Endothelial cell of umbilical vein (primary cell): ENCODE data around the gene NEDD4L. TPM values are rescaled to one million over a fixed set of nuclear protein-coding genes. Genes with fewer than 3 reads are reported as not detected.
A peak's percentile ranks its signal among the peaks of the same experiment; 100 is the strongest.

ENCODE experiments used
- BruUV-seq: library from RNA; stranded (reverse); fragments of 400-500 nt; replicated peaks from 2 replicates; lab custom pipeline; 2021; lab: Mats Ljungman, UMichigan
- CTCF ChIA-PET: fragments of 300-600, 350-600 bp; sonication (Branson Sonifier 250); formaldehyde crosslinking; loops from one replicate; lab custom pipeline; 2021; ENCODE audit warnings: antibody characterized with exemption, inconsistent platforms; lab: Charles Lee
- POLR2A ChIA-PET: fragments of 300-600, 350-600 bp; sonication (Branson Sonifier 250); formaldehyde crosslinking; loops from one replicate; lab custom pipeline; 2021; ENCODE audit warnings: antibody characterized with exemption, inconsistent platforms; lab: Charles Lee
- DNase-seq: peaks from one replicate; pipeline ENCODE4 v3.0.0-alpha.2; 2011; ENCODE audit warnings: low read depth, low spot score
- FAIRE-seq: peaks from 2 replicates; lab custom pipeline; 2011; peaks lifted over from hg19 to GRCh38; lab: Jason Lieb, UNC
- H2AFZ ChIP-seq: 2 replicates; pipeline ENCODE4 v1.6.0; 2012; ENCODE audit warnings: low read depth, low read length, control low read depth, inconsistent platforms
- H3K27ac ChIP-seq: 2 replicates; pipeline ENCODE4 v1.5.1; 2011; ENCODE audit warnings: low read depth, mild to moderate bottlenecking, control low read depth, low read length, moderate library complexity; ENCODE audit not compliant: insufficient read depth
- H3K27me3 ChIP-seq, 2 experiments: 2 replicates each; pipeline versions ENCODE4 v1.6.0 to v1.6.1; 2011; ENCODE audit warnings: low read length in 2 of 2, mixed read lengths in 1 of 2; ENCODE audit not compliant: control insufficient read depth in 2 of 2, insufficient read depth in 2 of 2
- H3K36me3 ChIP-seq, 2 experiments: 2 replicates in 1 of 2; 3 replicates in 1 of 2; pipeline ENCODE4 v1.5.1; 2011; ENCODE audit warnings: low read length in 2 of 2, mild to moderate bottlenecking in 1 of 2, moderate library complexity in 1 of 2; ENCODE audit not compliant: control insufficient read depth in 2 of 2, insufficient read depth in 2 of 2; ENCODE audit errors: extremely low read depth in 1 of 2
- H3K4me1 ChIP-seq: 3 replicates; pipeline ENCODE4 v1.5.1; 2011; ENCODE audit warnings: mild to moderate bottlenecking, low read length; ENCODE audit not compliant: control insufficient read depth, insufficient read depth; ENCODE audit errors: extremely low read depth
- H3K4me2 ChIP-seq: 2 replicates; pipeline ENCODE4 v1.6.1; 2011; ENCODE audit warnings: low read length, control low read depth, mixed read lengths; ENCODE audit not compliant: insufficient read depth
- H3K4me3 ChIP-seq, 3 experiments: fragments of 200-600 bp in 1 of 3; sonication (generic), shearing (Covaris generic) in 1 of 3; replicated peaks in 1 of 3; 2 replicates each; pipeline ENCODE4 v1.5.1; 2011 to 2016; ENCODE audit warnings: control low read depth in 3 of 3, low read length in 3 of 3, mild to moderate bottlenecking in 2 of 3, inconsistent platforms in 1 of 3, low read depth in 1 of 3, moderate library complexity in 1 of 3; ENCODE audit not compliant: insufficient read depth in 1 of 3
- H3K79me2 ChIP-seq: 2 replicates; pipeline ENCODE4 v1.6.0; 2012; ENCODE audit warnings: low read length, inconsistent platforms; ENCODE audit not compliant: control insufficient read depth, insufficient read depth
- H3K9ac ChIP-seq: replicated peaks from 2 replicates; pipeline ENCODE3; 2011; ENCODE audit warnings: low read length, control low read depth; ENCODE audit not compliant: insufficient read depth; ENCODE audit errors: extremely low read depth
- H3K9me1 ChIP-seq: replicated peaks from 3 replicates; pipeline ENCODE4 v1.6.0; 2011; ENCODE audit warnings: mild to moderate bottlenecking, low read length; ENCODE audit not compliant: control insufficient read depth, insufficient read depth; ENCODE audit errors: extremely low read depth
- H3K9me3 ChIP-seq: replicated peaks from 2 replicates; pipeline ENCODE4 v1.5.1; 2012; ENCODE audit warnings: low read length, inconsistent platforms; ENCODE audit not compliant: control insufficient read depth, insufficient read depth
- H4K20me1 ChIP-seq: replicated peaks from 2 replicates; pipeline ENCODE3; 2011; ENCODE audit warnings: mild to moderate bottlenecking, low read length; ENCODE audit not compliant: control insufficient read depth, insufficient read depth; ENCODE audit errors: extremely low read depth
- CTCF ChIP-seq, 2 donors: IDR thresholded peaks; 1 replicate in 1 of 2; 2 replicates in 1 of 2; pipeline ENCODE4 v1.5.1; 2011; ENCODE audit warnings: low read length in 2 of 2, mild to moderate bottlenecking in 2 of 2, moderate library complexity in 2 of 2, control low read depth in 1 of 2, inconsistent platforms in 1 of 2, low read depth in 1 of 2; ENCODE audit not compliant: insufficient read depth in 1 of 2; ENCODE audit errors: extremely low read depth in 1 of 2
- EZH2 ChIP-seq: IDR thresholded peaks from 2 replicates; pipeline ENCODE4 v1.6.1; 2012; ENCODE audit warnings: borderline replicate concordance, low read depth, mild to moderate bottlenecking, moderate library complexity, low read length, inconsistent platforms; ENCODE audit not compliant: severe bottlenecking
- FOS ChIP-seq: IDR thresholded peaks from 2 replicates; pipeline ENCODE4 v1.6.1; 2011; ENCODE audit warnings: mild to moderate bottlenecking, low read length, moderate library complexity, borderline replicate concordance; ENCODE audit not compliant: insufficient read depth
- GATA2 ChIP-seq: IDR thresholded peaks from 2 replicates; pipeline ENCODE4 v1.7.0; 2011; ENCODE audit warnings: low read depth, mild to moderate bottlenecking, moderate library complexity, mixed read lengths, low read length; ENCODE audit not compliant: insufficient read length, insufficient read depth
- JUN ChIP-seq: IDR thresholded peaks from 2 replicates; pipeline ENCODE4 v1.6.1; 2011; ENCODE audit warnings: borderline replicate concordance, low read depth; ENCODE audit not compliant: insufficient read length, insufficient read depth
- MAX ChIP-seq: IDR thresholded peaks from 2 replicates; pipeline ENCODE4 v1.6.1; 2011; ENCODE audit not compliant: insufficient read depth, insufficient read length
- MYC ChIP-seq: IDR thresholded peaks from one replicate; pipeline ENCODE4 v1.6.1; 2011; ENCODE audit warnings: mild to moderate bottlenecking, low read depth, low read length
- POLR2A ChIP-seq: IDR thresholded peaks from 2 replicates; pipeline ENCODE4 v1.6.1; 2012; ENCODE audit warnings: low read depth, mild to moderate bottlenecking, control low read depth, low read length
- dilution Hi-C: fragments of 300-500 bp; cut with MboI; formaldehyde crosslinking; loops from one replicate; pipeline ENCODE4 v1.15.0; 2019; ENCODE audit warnings: low sequenced_read_pairs; ENCODE audit not compliant: extremely low pct_ligation_motif_present
- intact Hi-C: fragments of 100-400 bp; cut with micrococcal nuclease; formaldehyde crosslinking; loops from one replicate; pipeline ENCODE4 v1.10.0; 2022
- polyA plus RNA-seq, 4 experiments: library from polyadenylated mRNA; depleted of rRNA in 3 of 4; stranded (reverse) in 3 of 4; unstranded in 1 of 4; fragments of >200 nt; gene quantifications; 2 replicates each; pipeline versions ENCODE4 v1.2.1 to v1.2.3, GENCODE V29; 2011 to 2012; ENCODE audit warnings: missing spikeins in 1 of 4
- total RNA-seq: library from RNA; stranded (reverse); gene quantifications from 2 replicates; pipeline ENCODE4 v1.2.3, GENCODE V29; 2021

NEDD4L gene
- total and polyA plus RNA-seq, 2 donors (not counting 3 experiments of a cell fraction or from before 2014, with no cell fraction given): 20.5 to 78.9 TPM

GRCh38 chr18:58258692-58259342 lies 214.8 kb downstream of the NEDD4L start:
- BruUV-seq: no TSS peak

GRCh38 chr18:58263055-58263957 lies 219.3 kb downstream of the NEDD4L start:
- peak; percentile 80 for FAIRE-seq
- ChIA-PET POLR2A (no interaction called here), CTCF (interaction anchor here (0.6 to 2.0 kb wide), 16 partner anchors 12 to 220 kb away, joined by 3 to 7 read pairs (median 4); partner anchors contain the start of gene NEDD4L)
- Histone ChIP-seq H2AFZ (peak overlapping the region; percentile 73), H3K27ac (peak overlapping the region; percentile 88), H4K20me1 (no peaks in the 10 kb centered on the region), H3K4me1 (peaks cover 22% of the 10 kb centered on the region), H3K79me2 (no peaks in the 10 kb centered on the region), H3K9me3 (no peaks in the 10 kb centered on the region), H3K27me3 (no peaks in the 10 kb centered on the region), H3K9ac (peak overlapping the region; percentile 62), H3K4me2 (peak overlapping the region; percentile 88), H3K4me3 (peak overlapping the region in 2 of 3 experiments; percentile 7 to 50), H3K36me3 (no peaks in the 10 kb centered on the region), H3K9me1 (no peaks in the 10 kb centered on the region)
- BruUV-seq: TSS peak; percentile 94
- DNase-seq: peak; percentile 86
- TF ChIP-seq GATA2: no peak
- peak; percentile 84 for TF ChIP-seq JUN
- no peak for TF ChIP-seq MAX
- no peak for TF ChIP-seq POLR2A
- peak; percentile 92 for TF ChIP-seq FOS
- TF ChIP-seq MYC: no peak
- no peak for TF ChIP-seq CTCF (IDR thresholded peaks at IDR 0.05; ENCODE audit: extremely low read depth in 1 of 2, insufficient read depth in 1 of 2, low read depth in 1 of 2, low read length in 2 of 2)
- dilution Hi-C loops (no loop called here), intact Hi-C loops (loop anchor here (1.0 to 2.0 kb wide), 5 partner anchors 8 to 59 kb away; no protein-coding TSS in a partner anchor)

More at GRCh38 chr18:58258692-58259342, 214.8 kb downstream of the NEDD4L start:
- Histone ChIP-seq H3K27me3 (no peaks in the 10 kb centered on the region), H3K4me1 (peaks cover 12% of the 10 kb centered on the region), H3K4me2 (no peak overlapping the region), H3K9me3 (no peaks in the 10 kb centered on the region), H3K4me3 (no peak overlapping the region), H3K9ac (no peak overlapping the region), H2AFZ (no peak overlapping the region), H3K9me1 (no peaks in the 10 kb centered on the region), H3K79me2 (no peaks in the 10 kb centered on the region), H3K27ac (no peak overlapping the region), H4K20me1 (no peaks in the 10 kb centered on the region), H3K36me3 (no peaks in the 10 kb centered on the region)
- dilution Hi-C loops: no loop called here
- ChIA-PET POLR2A (no interaction called here), CTCF (interaction anchor here (0.8 to 1.2 kb wide), 2 partner anchors 12 to 41 kb away, joined by 3 to 5 read pairs; no protein-coding TSS in a partner anchor)
- FAIRE-seq: peak; percentile 63
- intact Hi-C loops: no loop called here
- TF ChIP-seq EZH2 (no peak), JUN (no peak)
- no peak for DNase-seq
